CD4-positive, alpha-beta T cell (primary cell): ENCODE measurements around the gene LIPA. TPM values are rescaled to one million over a fixed set of nuclear protein-coding genes. Genes with fewer than 3 reads are reported as not detected.

ENCODE experiments used
- ATAC-seq: fragments of 200-7000 bp; cut with Tn5 transposase; one replicate; pipeline ENCODE4 v1.10.0; 2022; ENCODE audit warnings: mild to moderate bottlenecking; ENCODE audit not compliant: poor library complexity
- CTCF ChIA-PET: fragments of 350-600 bp; sonication (Branson Sonifier 250); formaldehyde crosslinking; loops from one replicate; lab custom pipeline; 2021; ENCODE audit warnings: antibody characterized with exemption, inconsistent platforms; lab: Charles Lee
- POLR2A ChIA-PET: fragments of 350-600 bp; sonication (Branson Sonifier 250); formaldehyde crosslinking; loops from one replicate; lab custom pipeline; 2021; ENCODE audit warnings: antibody characterized with exemption, inconsistent platforms; lab: Charles Lee
- DNase-seq, 14 experiments: peaks; one replicate each; pipeline ENCODE4 v3.0.0-alpha.2; 2013 to 2020; ENCODE audit warnings: mixed read lengths in 2 of 14
- H3K27ac ChIP-seq, 2 donors: one replicate each; pipeline versions ENCODE4 v1.5.1 to v1.7.0; 2013; ENCODE audit warnings: low read length in 2 of 2, low read depth in 1 of 2, mild to moderate bottlenecking in 1 of 2
- H3K27me3 ChIP-seq, 2 experiments: 1 replicate in 1 of 2; 2 replicates in 1 of 2; pipeline versions ENCODE4 v1.6.1 to v1.7.0; 2013; ENCODE audit warnings: low read length in 2 of 2, control low read depth in 1 of 2, mild to moderate bottlenecking in 1 of 2, moderate library complexity in 1 of 2; ENCODE audit not compliant: insufficient read depth in 2 of 2, control insufficient read depth in 1 of 2
- H3K36me3 ChIP-seq: one replicate; pipeline ENCODE4 v1.6.1; 2013; ENCODE audit warnings: low read length, control low read depth; ENCODE audit not compliant: insufficient read depth
- H3K4me1 ChIP-seq: one replicate; pipeline ENCODE4 v1.6.1; 2013; ENCODE audit warnings: low read length, control low read depth; ENCODE audit not compliant: insufficient read depth
- H3K4me3 ChIP-seq: one replicate; pipeline ENCODE4 v1.5.1; 2013; ENCODE audit warnings: mild to moderate bottlenecking, low read length, moderate library complexity
- H3K9me3 ChIP-seq, 2 experiments: 1 replicate in 1 of 2; 2 replicates in 1 of 2; pipeline versions ENCODE4 v1.6.1 to v1.7.0; 2013; ENCODE audit warnings: low read length in 2 of 2, mild to moderate bottlenecking in 2 of 2, control low read depth in 1 of 2, moderate library complexity in 1 of 2; ENCODE audit not compliant: control insufficient read depth in 1 of 2, insufficient read depth in 1 of 2
- H3K27ac Mint-ChIP-seq: one replicate; pipeline ENCODE4 v1.8.0; 2020; ENCODE audit warnings: mixed read lengths
- H3K27me3 Mint-ChIP-seq: one replicate; pipeline ENCODE4 v1.8.0; 2021; ENCODE audit warnings: mixed read lengths
- H3K36me3 Mint-ChIP-seq: one replicate; pipeline ENCODE4 v1.8.0; 2021; ENCODE audit warnings: low read depth, mixed read lengths
- H3K4me1 Mint-ChIP-seq: one replicate; pipeline ENCODE4 v1.8.0; 2021; ENCODE audit warnings: low read depth, mixed read lengths
- H3K4me3 Mint-ChIP-seq: one replicate; pipeline ENCODE4 v1.8.0; 2020; ENCODE audit warnings: mild to moderate bottlenecking, mixed read lengths
- H3K9me3 Mint-ChIP-seq: one replicate; pipeline ENCODE4 v1.8.0; 2020; ENCODE audit warnings: mixed read lengths
- CTCF ChIP-seq: fragments of 200-600 bp; IDR thresholded peaks from one replicate; pipeline ENCODE4 v1.8.0; 2022; ENCODE audit warnings: antibody characterized with exemption, mild to moderate bottlenecking
- intact Hi-C, 2 experiments: fragments of 100-400 bp; cut with DNase I in 1 of 2; cut with micrococcal nuclease in 1 of 2; formaldehyde crosslinking; loops; one replicate each; pipeline versions ENCODE4 v1.15.1 to v1.9.0; 2023 to 2025; cut with DNase I, micrococcal nuclease
- total RNA-seq, 174 experiments: library from RNA in 2 of 174; stranded (reverse) in 2 of 174; gene quantifications; one replicate each; pipeline ENCODE4 v1.2.3 and lab custom pipeline; 2021 to 2026

Gene LIPA
- total RNA-seq, 2 experiments from 2014 or later, result 15.6 to 16.4 TPM

GRCh38 chr10:89207801-89208551 lies 43.6 kb downstream of the LIPA start:
- peaks cover 22 to 54% of the 10 kb centered on the region in 2 experiments for H3K27me3 ChIP-seq
- peak overlapping the region; percentile 60 for H3K4me3 ChIP-seq
- no peak overlapping the region for H3K27ac ChIP-seq
- intact Hi-C loops, result no loop called here
- Mint-ChIP-seq H3K36me3 (no peaks in the 10 kb centered on the region), H3K27ac (peak overlapping the region; percentile 61), H3K4me3 (peak overlapping the region; percentile 88), H3K4me1 (peaks cover 14% of the 10 kb centered on the region), H3K27me3 (peaks cover 63% of the 10 kb centered on the region), H3K9me3 (no peaks in the 10 kb centered on the region)
- ATAC-seq (no peak), DNase-seq (peak in 6 of 14 experiments; percentile 8 to 48 (median 25))
- no peaks in the 10 kb centered on the region for H3K9me3 ChIP-seq
- no peaks in the 10 kb centered on the region for H3K36me3 ChIP-seq
- no peak for TF ChIP-seq CTCF
- POLR2A ChIA-PET, result interaction anchor here (0.9 to 1.9 kb wide), 9 partner anchors 8 to 328 kb away, joined by 3 to 6 read pairs (median 3); partner anchors contain the start of gene STAMBPL1
- CTCF ChIA-PET, result interaction anchor here (1.0 to 2.7 kb wide), 3 partner anchors 9 to 273 kb away, joined by 3 to 7 read pairs (median 3); no protein-coding TSS in a partner anchor
- H3K4me1 ChIP-seq, result peaks cover 23% of the 10 kb centered on the region

GRCh38 chr10:89207181-89207800 lies 44.3 kb downstream of the LIPA start, which contains the start of gene CH25H:
Gene CH25H, minus strand, starts transcription at chr10:89207317. Its CDS starts 25 bp downstream, at chr10:89207292.
- H3K4me1 Mint-ChIP-seq, result peaks cover 14% of the 10 kb centered on the region
- CTCF ChIA-PET, result interaction anchor here (1.0 to 2.7 kb wide), 3 partner anchors 10 to 272 kb away, joined by 3 to 7 read pairs (median 3); no protein-coding TSS in a partner anchor
- peak within 1 kb of the TSS; percentile 88 for H3K4me3 Mint-ChIP-seq
- no peaks in the 10 kb centered on the region for H3K36me3 ChIP-seq
- H3K4me1 ChIP-seq, result peaks cover 23% of the 10 kb centered on the region
- peak; percentile 47 for ATAC-seq
- peaks cover 59% of the 10 kb centered on the region for H3K27me3 Mint-ChIP-seq
- peak in 13 of 14 experiments; percentile 12 to 63 (median 31) for DNase-seq
- H3K4me3 ChIP-seq, result peak within 1 kb of the TSS; percentile 60
- TF ChIP-seq CTCF, result no peak
- H3K36me3 Mint-ChIP-seq, result no peaks in the 10 kb centered on the region
- H3K27ac Mint-ChIP-seq, result peak within 1 kb of the TSS; percentile 61
- H3K9me3 Mint-ChIP-seq, result no peaks in the 10 kb centered on the region
- H3K9me3 ChIP-seq, result no peaks in the 10 kb centered on the region
- H3K27ac ChIP-seq, result no peak within 1 kb of the TSS
- peaks cover 22 to 54% of the 10 kb centered on the region in 2 experiments for H3K27me3 ChIP-seq
- POLR2A ChIA-PET, result interaction anchor here (1.0 to 1.9 kb wide), 11 partner anchors 9 to 624 kb away, joined by 3 to 6 read pairs (median 3); partner anchors contain the start of genes RNLS and STAMBPL1
- intact Hi-C loops, result no loop called here

GRCh38 chr10:89206402-89207180 lies 45.0 kb downstream of the LIPA start:
- no peak overlapping the region for H3K27ac ChIP-seq
- H3K36me3 ChIP-seq, result no peaks in the 10 kb centered on the region
- DNase-seq, result peak in 13 of 14 experiments; percentile 14 to 78 (median 48)
- intact Hi-C loops, result no loop called here
- ChIA-PET CTCF (interaction anchor here (1.5 to 2.7 kb wide), 2 partner anchors 10 to 272 kb away, joined by 4 to 7 read pairs; no protein-coding TSS in a partner anchor), POLR2A (interaction anchor here (1.0 to 1.9 kb wide), 8 partner anchors 9 to 624 kb away, joined by 3 to 6 read pairs (median 3); partner anchors contain the start of genes RNLS and STAMBPL1)
- peak overlapping the region; percentile 61 for H3K27ac Mint-ChIP-seq
- no peaks in the 10 kb centered on the region for H3K9me3 Mint-ChIP-seq
- no peak for TF ChIP-seq CTCF
- no peaks in the 10 kb centered on the region for H3K36me3 Mint-ChIP-seq
- peaks cover 58% of the 10 kb centered on the region for H3K27me3 Mint-ChIP-seq
- H3K4me3 ChIP-seq, result peak overlapping the region; percentile 60
- no peaks in the 10 kb centered on the region for H3K9me3 ChIP-seq
- H3K4me1 Mint-ChIP-seq, result peaks cover 14% of the 10 kb centered on the region
- peaks cover 23% of the 10 kb centered on the region for H3K4me1 ChIP-seq
- peak overlapping the region; percentile 88 for H3K4me3 Mint-ChIP-seq
- ATAC-seq, result peak; percentile 82
- H3K27me3 ChIP-seq, result peaks cover 22 to 54% of the 10 kb centered on the region in 2 experiments
